Endothelial cell of hepatic sinusoid (primary cell): ENCODE measurements around the gene GIGYF1.

Experiments used
- in situ Hi-C: cut with HindIII; loops from 2 replicates; pipeline ENCODE4 v1.10.0; 2017; ENCODE audit warnings: low sequenced_read_pairs

Gene GIGYF1

DNA sequence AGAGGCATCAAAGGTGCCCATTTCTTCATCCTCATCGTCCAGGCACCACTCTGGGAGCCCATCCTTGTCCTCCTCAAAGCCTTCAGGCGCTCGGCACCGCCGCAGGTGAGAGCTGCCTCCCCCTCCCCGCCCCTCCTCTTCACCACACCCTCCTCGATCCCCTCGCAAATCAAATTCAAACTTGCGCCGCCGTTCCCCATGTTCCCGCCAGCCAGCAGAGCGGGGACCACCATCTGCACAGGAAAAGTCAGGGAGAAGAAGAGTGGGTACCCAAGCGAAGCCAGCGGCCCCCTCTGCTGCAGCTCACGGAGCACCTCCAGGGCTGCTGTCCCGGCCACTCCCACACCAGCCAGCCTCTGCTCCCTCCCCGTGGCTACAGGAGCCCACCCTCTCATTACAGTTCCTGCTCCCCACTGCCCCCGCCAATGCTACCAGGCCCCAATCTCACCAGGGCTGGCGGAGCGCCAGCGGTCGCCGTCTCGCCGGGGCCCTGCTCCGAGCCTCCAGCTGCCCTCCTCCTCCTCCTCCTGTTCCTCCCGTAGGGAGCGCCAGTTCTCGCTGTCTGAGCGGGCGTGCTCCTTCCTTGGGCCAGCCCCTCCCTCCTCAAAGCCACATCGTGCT lies 7.7 kb downstream of the GIGYF1 start:
- in situ Hi-C loops: no loop called here

DNA sequence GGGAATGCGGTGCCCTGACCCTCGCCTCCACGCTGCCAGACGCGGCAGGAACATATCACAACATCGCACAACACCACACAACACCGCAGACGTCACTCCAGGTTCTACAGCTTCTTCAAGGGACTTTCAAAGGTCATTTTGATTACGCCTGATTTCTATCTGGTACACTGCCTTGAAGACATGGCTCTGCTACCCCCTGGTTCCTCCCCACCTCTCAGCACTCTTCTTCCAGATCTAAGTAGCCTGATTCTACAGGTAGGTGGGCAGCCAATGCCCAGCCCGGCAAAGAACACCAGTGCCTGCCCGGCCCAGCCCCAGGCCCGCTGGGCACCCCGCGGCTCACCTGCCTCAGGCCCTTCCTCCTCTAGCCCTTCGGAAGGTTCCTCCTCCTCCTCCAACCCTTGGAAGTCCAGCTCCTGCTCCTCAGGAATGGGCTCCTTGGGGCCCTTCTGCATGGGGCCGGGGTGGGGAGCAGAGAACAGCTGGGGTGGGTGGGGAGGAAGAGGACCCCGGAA lies 8.4 kb downstream of the GIGYF1 start:
- in situ Hi-C loops: no loop called here

DNA sequence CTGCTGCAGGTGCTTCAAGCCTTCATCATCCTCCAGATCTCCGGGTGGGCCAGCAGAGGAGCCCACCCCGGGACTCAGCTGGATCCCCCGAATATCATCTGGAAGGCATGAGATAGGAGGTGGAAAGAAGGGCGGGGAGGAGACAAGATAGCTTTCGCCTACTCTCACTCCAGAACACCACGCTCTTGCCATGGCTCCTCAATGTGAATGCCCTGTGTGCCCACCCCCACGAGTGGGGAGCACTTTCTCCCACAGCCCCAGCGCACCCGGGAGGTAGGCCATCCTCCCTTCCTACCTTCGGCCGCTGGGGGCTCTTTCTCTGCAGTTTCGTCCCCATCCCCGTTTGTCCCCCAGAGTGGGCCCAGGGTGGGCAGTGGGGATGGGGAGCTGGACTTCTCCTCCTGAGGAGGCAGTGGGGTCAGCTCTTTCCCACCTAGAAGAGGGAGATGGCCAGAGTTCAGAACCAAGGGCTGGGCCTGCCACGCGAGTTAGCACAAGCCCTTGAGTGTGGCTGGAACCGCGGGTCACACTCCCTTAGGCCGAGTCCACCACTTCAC lies 8.9 kb downstream of the GIGYF1 start:
- in situ Hi-C loops: no loop called here

DNA sequence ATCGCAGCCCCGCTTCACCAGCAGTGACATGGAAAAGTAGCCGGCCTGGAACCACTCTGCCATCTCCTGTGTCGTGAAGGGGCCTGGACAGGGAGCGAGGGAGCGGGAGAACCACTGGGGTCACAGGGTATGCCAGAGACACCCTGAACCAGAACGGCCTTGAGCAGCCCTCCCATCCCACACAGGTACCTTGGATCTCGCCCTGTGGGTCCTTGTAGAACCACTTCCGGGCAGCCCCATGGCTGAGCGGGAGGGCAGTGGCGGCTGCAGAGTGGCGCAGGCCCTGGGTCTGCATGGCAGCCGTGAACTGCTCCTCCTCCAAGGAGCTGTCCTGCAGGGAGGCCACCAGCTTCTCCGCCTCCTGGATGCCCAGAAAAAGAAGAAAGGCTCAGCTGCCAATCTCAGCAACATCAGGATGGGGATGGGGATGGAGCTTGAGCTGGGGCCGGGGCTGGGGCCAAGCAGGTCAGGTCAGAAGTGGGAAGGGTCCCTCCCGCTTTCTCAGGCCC lies 9.5 kb downstream of the GIGYF1 start:
- in situ Hi-C loops: no loop called here

DNA sequence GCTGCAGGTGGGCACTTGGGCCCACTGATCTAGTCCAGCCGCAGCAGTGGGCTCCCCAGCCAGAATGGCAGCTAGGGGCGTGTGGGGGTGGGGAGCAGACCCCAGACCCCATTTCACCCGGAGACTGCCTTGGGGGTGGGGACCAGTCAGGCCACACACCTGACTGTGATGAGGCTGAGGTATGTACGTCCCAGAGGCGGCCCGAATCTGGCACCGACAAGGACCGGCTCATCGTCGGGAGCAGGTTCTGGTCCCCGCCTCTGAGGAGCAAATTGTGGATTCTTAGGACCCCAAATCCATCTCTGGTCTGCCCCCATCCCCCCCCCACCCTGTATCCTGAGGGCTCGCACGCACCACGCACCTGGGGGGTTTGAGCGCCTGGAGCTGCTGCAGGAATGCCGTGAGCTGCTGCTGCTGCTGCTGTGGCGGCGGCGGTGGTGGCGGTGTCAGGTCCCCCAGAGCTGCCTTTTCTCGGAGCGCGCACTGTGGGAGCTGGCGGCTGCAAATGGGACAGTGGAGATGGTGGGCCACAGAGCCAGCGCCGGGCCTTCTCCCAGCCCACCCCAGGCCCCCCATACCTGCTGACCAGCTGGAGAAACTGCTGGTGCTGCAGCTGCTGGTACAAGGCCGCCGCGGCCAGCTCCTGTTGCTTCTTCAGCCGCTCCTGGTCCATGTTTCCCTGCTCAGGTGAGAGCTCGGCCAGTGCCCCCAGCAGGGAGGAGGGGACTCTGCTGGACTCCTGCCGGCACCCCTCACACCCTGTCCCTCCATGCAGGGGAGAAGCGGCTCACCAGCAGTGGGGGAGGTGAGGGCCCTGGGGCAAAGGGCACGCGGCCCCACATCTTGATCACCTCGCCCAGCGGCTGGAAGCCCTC lies 10.2 kb downstream of the GIGYF1 start:
- in situ Hi-C loops: no loop called here

DNA sequence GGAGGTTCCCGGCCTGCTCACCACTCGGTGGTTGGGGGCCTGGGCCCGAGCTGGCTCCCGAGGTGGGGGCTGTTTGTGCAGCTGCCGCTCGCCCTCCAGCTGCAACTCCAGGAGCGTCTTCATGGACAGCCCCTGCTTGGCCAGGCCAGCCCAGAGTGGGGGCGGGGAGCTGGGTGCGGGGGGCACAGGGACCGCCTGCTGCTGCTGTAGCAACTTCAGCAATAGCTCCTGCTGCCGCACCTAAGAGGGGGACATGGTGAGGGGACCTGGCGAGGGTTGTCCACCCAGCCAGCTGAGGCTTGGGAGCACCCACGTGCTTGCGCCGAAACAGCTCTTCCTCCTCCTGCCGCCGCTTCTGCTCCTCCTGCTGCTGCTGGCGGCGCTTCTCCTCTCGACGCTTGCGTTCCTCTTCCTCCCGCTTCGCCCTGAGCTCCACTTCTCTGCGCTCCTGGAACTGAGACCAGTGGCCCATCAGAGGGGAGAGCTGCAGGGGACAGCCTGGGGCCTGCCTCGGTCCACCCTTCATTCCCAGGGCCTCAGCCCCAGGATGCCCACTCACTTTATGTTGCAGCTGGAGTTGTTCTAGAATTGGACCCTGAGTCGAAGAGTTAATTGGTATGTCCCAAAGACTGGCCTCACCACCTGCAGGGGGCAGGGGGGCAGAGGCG lies 10.9 kb downstream of the GIGYF1 start:
- in situ Hi-C loops: no loop called here

DNA sequence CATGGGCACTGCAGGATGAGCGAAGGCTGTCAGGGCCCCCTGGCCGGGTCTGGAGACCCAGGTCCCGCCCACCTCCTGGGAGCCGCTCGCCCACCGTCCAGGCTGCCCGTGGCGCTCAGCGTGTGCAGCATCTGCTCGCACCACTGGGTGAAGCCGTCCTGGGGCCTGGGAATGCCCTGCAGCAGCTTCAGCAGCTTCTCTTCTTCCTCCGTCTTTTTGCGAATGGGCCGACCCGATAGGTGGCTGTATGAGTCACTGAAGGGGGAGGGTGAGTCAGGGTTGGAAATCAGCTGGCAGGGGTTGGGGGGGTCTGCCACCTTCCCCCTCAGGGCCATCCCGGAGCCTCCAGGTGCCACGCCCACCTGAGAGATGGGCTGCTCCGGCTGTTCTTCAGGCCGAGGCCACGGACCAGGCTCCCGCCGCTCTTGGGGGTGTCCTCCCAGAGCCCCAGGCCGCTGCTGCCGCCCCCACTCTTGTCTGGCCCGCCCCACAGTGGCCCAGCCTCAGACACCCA lies 11.8 kb downstream of the GIGYF1 start:
- in situ Hi-C loops: no loop called here

DNA sequence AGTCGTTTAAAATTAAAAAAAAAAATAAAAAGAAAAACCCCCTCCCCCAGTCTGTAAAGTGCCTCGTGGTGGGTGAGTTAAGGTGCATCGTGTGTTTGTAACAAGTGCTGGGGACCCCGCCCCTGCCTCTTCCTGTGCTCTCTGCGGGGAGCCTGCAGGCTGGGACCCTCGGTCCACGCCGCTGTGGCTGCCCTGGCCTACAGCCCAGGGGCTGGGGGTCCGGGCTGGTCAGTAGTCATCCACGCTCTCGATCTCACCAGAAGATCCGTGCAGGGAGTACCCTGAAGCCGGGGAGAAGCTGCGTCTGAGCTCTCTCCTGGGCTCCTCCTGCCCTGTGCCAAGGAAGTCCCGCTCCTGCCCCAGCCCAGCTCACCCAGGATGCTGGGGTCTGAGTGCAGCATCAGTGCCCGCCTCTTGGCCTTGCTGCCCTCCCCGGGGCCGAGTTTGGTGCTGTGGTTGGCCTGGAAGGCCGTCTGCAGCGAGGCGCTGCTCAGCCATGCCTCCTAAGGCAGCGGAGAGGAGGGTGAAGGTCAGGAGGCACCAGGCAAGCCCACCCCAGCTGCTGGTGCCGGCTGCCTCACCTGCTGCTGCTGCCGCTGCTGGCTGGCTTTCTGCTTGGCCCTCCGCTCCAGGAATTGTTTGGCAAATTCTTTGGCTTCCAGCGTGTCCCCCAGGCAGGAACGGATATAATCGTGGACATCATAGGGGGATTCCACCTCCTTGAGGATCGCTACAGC lies 12.4 kb downstream of the GIGYF1 start:
- in situ Hi-C loops: no loop called here

DNA sequence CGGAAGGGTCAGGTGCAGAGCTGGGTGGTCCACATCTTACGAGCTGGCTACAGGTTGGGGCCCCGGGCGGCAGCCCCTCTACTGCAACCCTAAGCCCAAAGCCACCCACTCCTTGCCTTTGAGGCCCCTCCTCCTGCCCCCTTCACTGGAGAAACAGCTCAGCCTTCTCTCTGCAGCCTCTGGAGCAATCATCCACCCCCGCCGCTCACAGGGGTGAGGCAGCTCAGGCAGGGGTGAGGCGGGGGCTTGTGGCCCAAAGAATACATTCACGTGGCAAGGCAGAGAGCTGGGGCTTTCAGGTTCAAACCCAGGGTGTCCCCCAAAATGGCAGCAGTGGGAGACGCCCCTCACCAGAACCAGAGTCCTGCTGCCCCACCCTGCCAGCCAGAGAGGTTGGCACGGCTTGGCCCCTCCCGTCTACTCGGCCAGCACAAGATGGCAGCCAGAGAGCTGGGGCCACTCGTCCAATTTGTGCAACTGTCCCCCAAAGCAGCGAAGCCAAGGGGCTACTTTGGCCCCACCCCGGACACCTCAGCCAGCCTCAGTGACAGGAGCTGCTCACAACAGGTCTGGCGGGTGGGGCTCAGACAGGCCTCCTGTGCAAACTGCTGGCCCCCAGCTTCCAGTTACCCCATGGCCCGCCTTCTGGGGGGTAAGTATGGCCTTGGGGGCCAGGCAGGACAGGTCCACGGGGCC lies 13.3 kb downstream of the GIGYF1 start:
- in situ Hi-C loops: no loop called here

DNA sequence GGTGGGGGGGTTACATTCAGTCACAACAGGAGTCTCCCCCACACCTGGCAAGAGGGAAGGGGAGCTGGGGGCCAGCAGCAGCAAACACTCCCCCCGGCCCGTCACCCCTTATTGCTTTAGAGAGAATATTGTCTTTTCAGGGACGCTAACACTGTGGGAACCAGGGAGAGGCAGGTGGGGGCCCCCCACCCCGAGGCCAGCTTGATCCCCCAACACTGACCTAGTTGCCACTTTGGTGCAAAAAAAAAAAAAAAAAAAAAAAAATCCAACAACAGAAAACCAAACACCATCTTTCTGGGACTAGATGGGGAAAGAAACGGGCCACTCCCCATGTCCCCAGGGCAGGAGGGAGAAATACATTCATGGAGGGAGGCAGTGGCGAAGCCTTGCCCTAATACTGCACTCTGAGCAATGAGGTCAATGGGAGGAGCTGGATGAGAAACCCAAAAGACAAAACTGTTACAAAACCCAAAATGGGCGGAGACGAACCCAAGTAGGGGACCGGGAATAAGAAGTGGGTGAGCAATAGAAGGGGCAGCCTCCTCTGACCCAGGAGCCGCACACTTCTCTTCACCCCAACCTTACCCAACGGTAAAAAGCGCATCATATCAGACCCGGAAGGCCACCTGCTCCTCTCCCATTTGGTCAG lies 14.0 kb downstream of the GIGYF1 start:
- in situ Hi-C loops: no loop called here

DNA sequence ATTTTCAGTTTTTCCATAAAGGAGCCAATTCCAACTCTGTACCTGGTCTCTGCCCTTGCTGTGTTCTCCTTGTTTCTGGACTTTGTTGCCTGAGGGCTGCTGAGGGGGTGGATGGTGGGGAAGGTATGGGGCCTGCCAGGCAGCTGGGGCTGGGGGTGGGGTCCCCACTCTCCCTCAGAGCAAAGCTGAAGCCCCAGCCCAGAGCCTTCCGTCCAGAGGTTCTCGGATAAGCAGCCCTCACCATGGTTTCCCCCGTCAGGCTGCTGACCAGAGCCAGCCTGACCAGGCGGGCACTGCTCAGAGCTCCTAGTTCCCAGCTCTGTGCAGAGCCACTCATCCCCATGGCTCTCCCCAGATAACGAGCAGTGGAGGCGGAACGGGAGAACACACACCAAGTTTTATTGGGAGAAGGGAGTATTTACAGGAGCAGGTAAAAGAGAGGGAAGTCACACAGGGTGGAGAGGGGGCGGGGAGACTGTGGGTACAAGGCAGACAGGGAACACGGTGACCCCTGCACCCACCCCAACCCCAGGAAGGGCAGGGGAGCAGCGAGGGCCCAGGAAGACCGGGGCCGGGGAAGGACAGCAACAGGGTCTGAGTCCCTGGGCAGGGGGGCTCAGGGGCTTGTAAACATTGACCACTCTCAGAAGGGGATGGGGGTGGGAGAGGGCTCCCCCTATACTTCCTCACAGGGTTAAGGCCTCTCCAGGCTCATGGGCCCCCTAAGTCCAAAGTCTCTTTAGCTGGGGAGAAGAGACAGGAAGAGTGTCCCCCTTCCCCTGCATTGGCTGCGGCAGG lies 14.7 kb downstream of the GIGYF1 start:
- in situ Hi-C loops: no loop called here

DNA sequence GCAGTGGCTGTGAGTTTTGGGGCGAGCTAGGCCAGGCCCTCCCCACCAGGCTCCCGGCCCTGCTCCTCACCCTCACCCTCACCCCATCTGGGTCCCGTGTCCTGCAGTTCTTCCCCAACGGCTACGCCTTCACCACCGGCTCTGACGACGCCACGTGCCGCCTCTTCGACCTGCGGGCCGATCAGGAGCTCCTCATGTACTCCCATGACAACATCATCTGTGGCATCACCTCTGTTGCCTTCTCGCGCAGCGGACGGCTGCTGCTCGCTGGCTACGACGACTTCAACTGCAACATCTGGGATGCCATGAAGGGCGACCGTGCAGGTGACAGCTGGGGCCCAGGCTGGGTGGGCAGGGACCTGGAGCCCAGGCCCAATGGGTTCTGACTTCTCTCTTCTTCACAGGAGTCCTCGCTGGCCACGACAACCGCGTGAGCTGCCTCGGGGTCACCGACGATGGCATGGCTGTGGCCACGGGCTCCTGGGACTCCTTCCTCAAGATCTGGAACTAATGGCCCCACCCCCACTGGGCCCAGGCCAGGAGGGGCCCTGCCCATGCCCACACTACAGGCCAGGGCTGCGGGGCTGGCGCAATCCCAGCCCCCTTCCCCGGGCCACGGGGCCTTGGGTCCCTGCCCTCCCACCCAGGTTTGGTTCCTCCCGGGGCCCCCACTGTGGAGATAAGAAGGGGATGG lies 15.6 kb downstream of the GIGYF1 start:
- in situ Hi-C loops: no loop called here

DNA sequence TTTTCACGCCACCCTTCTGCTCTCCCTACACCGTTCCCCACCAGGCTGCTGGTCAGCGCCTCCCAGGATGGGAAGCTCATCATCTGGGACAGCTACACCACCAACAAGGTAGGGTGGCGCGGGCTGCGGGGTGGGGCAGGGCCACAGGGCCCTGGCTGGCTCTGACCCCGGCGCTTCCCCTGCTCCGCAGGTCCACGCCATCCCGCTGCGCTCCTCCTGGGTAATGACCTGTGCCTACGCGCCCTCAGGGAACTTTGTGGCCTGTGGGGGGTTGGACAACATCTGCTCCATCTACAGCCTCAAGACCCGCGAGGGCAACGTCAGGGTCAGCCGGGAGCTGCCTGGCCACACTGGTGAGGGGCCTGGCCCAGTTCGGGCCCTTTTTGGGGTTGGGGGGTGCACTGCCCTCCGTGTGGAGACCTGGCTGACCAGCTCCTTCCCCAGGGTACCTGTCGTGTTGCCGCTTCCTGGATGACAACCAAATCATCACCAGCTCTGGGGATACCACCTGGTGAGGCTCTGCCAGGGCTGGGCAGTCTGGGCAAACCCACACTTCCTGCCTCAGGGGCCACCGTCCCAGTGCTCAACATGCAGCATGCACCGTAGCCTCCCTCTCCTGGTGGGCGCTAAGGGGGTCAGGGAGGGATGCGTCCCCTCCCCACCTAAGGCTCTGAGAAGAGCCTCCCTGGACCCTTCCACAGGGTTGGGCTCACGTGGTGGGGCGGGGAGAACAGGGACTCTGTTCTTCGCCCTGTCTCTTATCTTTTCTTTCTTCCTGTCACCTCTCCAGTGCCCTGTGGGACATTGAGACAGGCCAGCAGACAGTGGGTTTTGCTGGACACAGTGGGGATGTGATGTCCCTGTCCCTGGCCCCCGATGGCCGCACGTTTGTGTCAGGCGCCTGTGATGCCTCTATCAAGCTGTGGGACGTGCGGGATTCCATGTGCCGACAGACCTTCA lies 16.5 kb downstream of the GIGYF1 start:
- in situ Hi-C loops: no loop called here

DNA sequence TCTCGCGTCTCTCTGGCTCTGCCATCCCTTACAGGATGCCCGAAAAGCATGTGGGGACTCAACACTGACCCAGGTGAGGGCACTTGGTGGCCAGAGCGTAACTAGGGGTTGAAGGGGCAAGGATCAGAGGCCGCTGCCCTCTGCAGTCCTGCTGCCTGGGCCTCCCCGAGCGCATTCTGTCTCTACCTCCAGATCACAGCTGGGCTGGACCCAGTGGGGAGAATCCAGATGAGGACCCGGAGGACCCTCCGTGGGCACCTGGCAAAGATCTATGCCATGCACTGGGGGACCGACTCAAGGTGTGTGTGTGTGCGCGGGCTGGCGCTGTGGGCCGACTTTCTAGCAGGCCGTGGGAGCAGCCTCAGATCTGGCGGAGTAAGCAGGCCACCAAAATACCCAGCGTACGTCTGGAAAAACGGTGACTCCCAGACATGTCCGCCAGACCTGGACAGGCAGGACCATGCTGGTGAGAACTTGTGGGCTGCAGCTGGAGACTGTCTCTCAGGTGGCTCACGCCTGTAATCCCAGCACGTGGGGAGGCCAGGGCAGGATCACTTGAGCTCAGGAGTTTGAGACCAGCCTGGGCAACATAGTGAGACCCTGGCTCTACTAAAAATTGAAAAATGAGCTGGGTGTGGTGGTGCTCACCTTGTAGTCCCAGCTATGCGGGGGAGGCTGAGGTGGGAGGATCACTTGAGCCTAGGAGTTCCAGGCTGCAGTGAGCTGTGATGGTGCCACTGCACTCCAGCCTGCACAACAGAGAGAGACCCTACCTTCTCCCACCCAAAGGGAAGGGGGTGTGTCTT lies 17.3 kb downstream of the GIGYF1 start:
- in situ Hi-C loops: no loop called here

DNA sequence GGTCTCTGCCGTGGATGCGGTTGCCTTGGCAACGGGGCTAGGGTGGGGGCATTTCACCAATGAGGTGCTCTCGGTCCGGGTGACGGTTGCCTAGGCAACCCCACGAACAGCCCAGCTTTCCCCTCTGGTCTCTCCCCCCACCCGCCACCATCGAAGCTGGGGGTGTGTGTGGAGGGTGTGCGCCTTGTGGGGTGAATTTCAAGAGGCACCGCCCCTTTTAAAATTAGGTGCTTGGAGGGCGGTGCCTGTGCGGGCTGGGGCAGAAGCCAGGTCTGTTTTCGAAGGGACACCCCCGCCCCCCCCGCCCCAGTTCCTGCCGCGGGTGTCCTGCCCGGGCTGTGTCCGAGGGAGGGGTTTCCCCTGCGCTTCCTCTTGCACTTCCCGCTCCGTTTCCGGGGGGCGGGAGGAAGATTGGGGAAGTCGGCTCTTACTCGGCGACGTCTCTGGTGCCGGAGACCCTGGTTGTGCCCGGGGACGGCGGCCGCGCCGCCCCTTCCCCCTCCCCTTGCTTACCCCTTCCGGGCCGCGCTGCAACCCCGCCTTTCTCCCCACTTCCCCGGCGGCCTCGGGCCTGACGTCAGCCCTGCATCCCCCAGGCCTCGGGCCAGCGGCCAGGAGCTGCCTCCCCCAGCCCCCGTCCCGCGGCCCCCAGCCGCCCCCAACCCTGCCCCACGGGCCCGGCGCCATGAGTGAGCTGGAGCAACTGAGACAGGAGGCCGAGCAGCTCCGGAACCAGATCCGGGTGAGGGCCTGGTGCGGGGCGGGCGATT lies 18.3 kb downstream of the GIGYF1 start:
- in situ Hi-C loops: no loop called here
